ENCODE data around the gene GDPD3. TPM values are rescaled to one million over a fixed set of nuclear protein-coding genes. Genes with fewer than 3 reads are reported as not detected.

Gene GDPD3
- polyA plus RNA-seq, 3 donors = 9.6 TPM; not detected in 2

DNA sequence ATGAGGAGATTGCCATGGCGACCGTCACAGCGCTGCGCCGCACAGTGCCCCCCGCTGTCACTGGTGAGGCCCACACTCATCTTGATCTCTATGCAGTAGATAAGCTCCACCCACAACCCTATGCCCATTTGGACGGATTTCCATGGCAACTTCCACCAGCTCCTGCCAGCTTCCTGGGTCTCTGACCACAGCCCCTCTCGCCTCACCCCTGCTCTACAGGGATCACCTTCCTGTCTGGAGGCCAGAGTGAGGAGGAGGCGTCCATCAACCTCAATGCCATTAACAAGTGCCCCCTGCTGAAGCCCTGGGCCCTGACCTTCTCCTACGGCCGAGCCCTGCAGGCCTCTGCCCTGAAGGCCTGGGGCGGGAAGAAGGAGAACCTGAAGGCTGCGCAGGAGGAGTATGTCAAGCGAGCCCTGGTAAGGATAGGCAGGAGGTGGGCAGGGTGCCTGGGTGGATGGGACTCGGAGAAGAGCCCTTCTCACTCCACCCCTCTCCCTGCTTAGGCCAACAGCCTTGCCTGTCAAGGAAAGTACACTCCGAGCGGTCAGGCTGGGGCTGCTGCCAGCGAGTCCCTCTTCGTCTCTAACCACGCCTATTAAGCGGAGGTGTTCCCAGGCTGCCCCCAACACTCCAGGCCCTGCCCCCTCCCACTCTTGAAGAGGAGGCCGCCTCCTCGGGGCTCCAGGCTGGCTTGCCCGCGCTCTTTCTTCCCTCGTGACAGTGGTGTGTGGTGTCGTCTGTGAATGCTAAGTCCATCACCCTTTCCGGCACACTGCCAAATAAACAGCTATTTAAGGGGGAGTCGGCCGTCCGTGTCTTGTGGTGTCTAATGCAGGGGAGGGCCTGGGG is 43.5 kb downstream of the GDPD3 start:
- no peak for DNase-seq
- intact Hi-C loops (cut with micrococcal nuclease) = loop anchor here (5.0 kb wide), 1 partner anchor 52 kb away; the partner anchor contains the start of gene MAPK3 (in 2 of the 2)
- H4K20me1 ChIP-seq (ENCODE audit: insufficient read depth, low read length) = peaks cover 65% of the 10 kb centered on the region
- no peak overlapping the region for H3K4me2 ChIP-seq (replicated peaks; ENCODE audit: extremely low read depth, low read length, poor library complexity, severe bottlenecking)
- Mint-ChIP-seq H3K36me3 (peaks cover 55 to 68% of the 10 kb centered on the region in 2 donors), H3K27me3 (ENCODE audit: low read depth in 3 of 3) (no peaks in the 10 kb centered on the region), H3K4me3 (peak overlapping the region in 1 of 2 donors; percentile 31), H3K27ac (peak overlapping the region in 5 of 7 donors; percentile 14 to 78 (median 50)), H3K9me3 (peaks cover 0 to 2% (median 0%) of the 10 kb centered on the region in 7 donors), H3K4me1 (peaks cover 29% of the 10 kb centered on the region)
- 90% methylated on average over 14 of the region's 31 CpGs for WGBS (ENCODE audit: insufficient coverage)
- TF ChIP-seq, protein P1, sequence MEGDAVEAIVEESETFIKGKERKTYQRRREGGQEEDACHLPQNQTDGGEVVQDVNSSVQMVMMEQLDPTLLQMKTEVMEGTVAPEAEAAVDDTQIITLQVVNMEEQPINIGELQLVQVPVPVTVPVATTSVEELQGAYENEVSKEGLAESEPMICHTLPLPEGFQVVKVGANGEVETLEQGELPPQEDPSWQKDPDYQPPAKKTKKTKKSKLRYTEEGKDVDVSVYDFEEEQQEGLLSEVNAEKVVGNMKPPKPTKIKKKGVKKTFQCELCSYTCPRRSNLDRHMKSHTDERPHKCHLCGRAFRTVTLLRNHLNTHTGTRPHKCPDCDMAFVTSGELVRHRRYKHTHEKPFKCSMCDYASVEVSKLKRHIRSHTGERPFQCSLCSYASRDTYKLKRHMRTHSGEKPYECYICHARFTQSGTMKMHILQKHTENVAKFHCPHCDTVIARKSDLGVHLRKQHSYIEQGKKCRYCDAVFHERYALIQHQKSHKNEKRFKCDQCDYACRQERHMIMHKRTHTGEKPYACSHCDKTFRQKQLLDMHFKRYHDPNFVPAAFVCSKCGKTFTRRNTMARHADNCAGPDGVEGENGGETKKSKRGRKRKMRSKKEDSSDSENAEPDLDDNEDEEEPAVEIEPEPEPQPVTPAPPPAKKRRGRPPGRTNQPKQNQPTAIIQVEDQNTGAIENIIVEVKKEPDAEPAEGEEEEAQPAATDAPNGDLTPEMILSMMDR (IDR thresholded peaks at IDR 0.05) = no peak
- H3K27me3 ChIP-seq (ENCODE audit: control insufficient read depth in 2 of 2, insufficient read depth in 2 of 2, low read length in 2 of 2) = no peaks in the 10 kb centered on the region
- H3K27ac ChIP-seq (ENCODE audit: low read depth in 1 of 2, low read length in 2 of 2) = peak overlapping the region; percentile 7 to 39
- H3K79me2 ChIP-seq (ENCODE audit: insufficient read depth, low read length) = peaks cover 64% of the 10 kb centered on the region
- no peak overlapping the region for H2AFZ ChIP-seq (ENCODE audit: insufficient read depth, low read depth, low read length, poor library complexity, severe bottlenecking)
- H3K4me1 ChIP-seq (ENCODE audit: control insufficient read depth in 1 of 2, insufficient read depth in 2 of 2, low read length in 2 of 2) = peaks cover 29 to 44% of the 10 kb centered on the region in 2 donors
- peaks cover 54 to 66% of the 10 kb centered on the region in 2 donors for H3K36me3 ChIP-seq (replicated peaks in 1 of 2; ENCODE audit: control insufficient read depth in 1 of 2, insufficient read depth in 2 of 2, low read length in 2 of 2)
- H3K4me3 ChIP-seq (replicated peaks in 1 of 3; ENCODE audit: low read depth in 2 of 3, low read length in 3 of 3) = no peak overlapping the region
- no peaks in the 10 kb centered on the region for H3K9me3 ChIP-seq (replicated peaks in 1 of 2; ENCODE audit: control insufficient read depth in 1 of 2, insufficient read depth in 1 of 2, low read length in 2 of 2)
- H3K9ac ChIP-seq (ENCODE audit: insufficient read depth, low read length, poor library complexity, severe bottlenecking) = no peak overlapping the region

DNA sequence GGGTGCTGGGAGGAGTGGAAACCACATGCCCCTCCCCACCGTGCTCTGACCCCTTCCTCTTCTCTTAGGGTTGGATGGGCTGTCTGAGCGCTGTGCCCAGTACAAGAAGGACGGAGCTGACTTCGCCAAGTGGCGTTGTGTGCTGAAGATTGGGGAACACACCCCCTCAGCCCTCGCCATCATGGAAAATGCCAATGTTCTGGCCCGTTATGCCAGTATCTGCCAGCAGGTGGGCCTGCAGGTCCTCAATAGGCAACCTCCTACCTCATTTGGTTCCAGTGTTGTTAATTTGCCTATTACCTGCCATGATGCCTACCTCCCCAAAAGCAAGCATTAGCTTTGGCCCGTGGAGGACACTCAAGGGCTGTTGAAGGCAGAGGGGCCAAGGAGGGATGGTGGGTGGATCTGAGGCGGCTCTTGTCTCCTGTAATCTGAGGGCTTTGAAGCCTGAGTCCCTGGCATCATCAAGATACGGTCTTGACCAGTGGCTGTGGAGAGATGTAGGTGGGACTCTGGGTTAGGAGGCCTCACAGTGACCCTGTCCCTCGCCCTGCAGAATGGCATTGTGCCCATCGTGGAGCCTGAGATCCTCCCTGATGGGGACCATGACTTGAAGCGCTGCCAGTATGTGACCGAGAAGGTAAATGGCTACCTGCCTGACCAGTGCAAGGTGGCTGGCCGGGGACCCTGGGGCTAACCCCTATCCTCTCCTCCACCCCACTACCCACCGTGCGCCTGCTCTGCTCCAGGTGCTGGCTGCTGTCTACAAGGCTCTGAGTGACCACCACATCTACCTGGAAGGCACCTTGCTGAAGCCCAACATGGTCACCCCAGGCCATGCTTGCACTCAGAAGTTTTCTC is 44.4 kb downstream of the GDPD3 start:
- Mint-ChIP-seq H3K27me3 (ENCODE audit: low read depth in 3 of 3) (no peaks in the 10 kb centered on the region), H3K4me3 (no peak overlapping the region), H3K4me1 (peaks cover 30% of the 10 kb centered on the region), H3K27ac (peak overlapping the region; percentile 60 to 86 (median 76)), H3K9me3 (peaks cover 0 to 2% (median 0%) of the 10 kb centered on the region in 7 donors), H3K36me3 (peaks cover 55 to 68% of the 10 kb centered on the region in 2 donors)
- H3K4me2 ChIP-seq (replicated peaks; ENCODE audit: extremely low read depth, low read length, poor library complexity, severe bottlenecking) = no peak overlapping the region
- H3K9ac ChIP-seq (ENCODE audit: insufficient read depth, low read length, poor library complexity, severe bottlenecking) = no peak overlapping the region
- peaks cover 69% of the 10 kb centered on the region for H3K79me2 ChIP-seq (ENCODE audit: insufficient read depth, low read length)
- H3K27me3 ChIP-seq (ENCODE audit: control insufficient read depth in 2 of 2, insufficient read depth in 2 of 2, low read length in 2 of 2) = no peaks in the 10 kb centered on the region
- no peaks in the 10 kb centered on the region for H3K9me3 ChIP-seq (replicated peaks in 1 of 2; ENCODE audit: control insufficient read depth in 1 of 2, insufficient read depth in 1 of 2, low read length in 2 of 2)
- H3K4me1 ChIP-seq (ENCODE audit: control insufficient read depth in 1 of 2, insufficient read depth in 2 of 2, low read length in 2 of 2) = peaks cover 33 to 45% of the 10 kb centered on the region in 2 donors
- peak overlapping the region; percentile 6 to 39 for H3K27ac ChIP-seq (ENCODE audit: low read depth in 1 of 2, low read length in 2 of 2)
- TF ChIP-seq, protein P1 (IDR thresholded peaks at IDR 0.05) = peak; percentile 80
- intact Hi-C loops (cut with micrococcal nuclease) = loop anchor here (5.0 kb wide), 1 partner anchor 53 kb away; the partner anchor contains the start of gene MAPK3 (in 2 of the 2)
- H4K20me1 ChIP-seq (ENCODE audit: insufficient read depth, low read length) = peaks cover 65% of the 10 kb centered on the region
- WGBS (ENCODE audit: insufficient coverage) = 83% methylated on average over 13 of the region's 17 CpGs
- no peak overlapping the region for H3K4me3 ChIP-seq (replicated peaks in 1 of 3; ENCODE audit: low read depth in 2 of 3, low read length in 3 of 3)
- peaks cover 54 to 66% of the 10 kb centered on the region in 2 donors for H3K36me3 ChIP-seq (replicated peaks in 1 of 2; ENCODE audit: control insufficient read depth in 1 of 2, insufficient read depth in 2 of 2, low read length in 2 of 2)
- H2AFZ ChIP-seq (ENCODE audit: insufficient read depth, low read depth, low read length, poor library complexity, severe bottlenecking) = no peak overlapping the region
- DNase-seq = peak in 2 of 3 donors; percentile 43 to 54
